HL-60 (cell line): ENCODE measurements around the gene PDE4B.

Experiments used
- GABPA ChIP-seq: IDR thresholded peaks from 2 replicates; pipeline ENCODE4 v1.6.1; 2012; ENCODE audit warnings: low read depth
- TF ChIP-seq, protein P1 (sequence below): IDR thresholded peaks from one replicate; pipeline ENCODE4 v1.5.1; 2011; ENCODE audit warnings: low read length, control low read depth, inconsistent platforms; ENCODE audit not compliant: insufficient read depth

DNA sequence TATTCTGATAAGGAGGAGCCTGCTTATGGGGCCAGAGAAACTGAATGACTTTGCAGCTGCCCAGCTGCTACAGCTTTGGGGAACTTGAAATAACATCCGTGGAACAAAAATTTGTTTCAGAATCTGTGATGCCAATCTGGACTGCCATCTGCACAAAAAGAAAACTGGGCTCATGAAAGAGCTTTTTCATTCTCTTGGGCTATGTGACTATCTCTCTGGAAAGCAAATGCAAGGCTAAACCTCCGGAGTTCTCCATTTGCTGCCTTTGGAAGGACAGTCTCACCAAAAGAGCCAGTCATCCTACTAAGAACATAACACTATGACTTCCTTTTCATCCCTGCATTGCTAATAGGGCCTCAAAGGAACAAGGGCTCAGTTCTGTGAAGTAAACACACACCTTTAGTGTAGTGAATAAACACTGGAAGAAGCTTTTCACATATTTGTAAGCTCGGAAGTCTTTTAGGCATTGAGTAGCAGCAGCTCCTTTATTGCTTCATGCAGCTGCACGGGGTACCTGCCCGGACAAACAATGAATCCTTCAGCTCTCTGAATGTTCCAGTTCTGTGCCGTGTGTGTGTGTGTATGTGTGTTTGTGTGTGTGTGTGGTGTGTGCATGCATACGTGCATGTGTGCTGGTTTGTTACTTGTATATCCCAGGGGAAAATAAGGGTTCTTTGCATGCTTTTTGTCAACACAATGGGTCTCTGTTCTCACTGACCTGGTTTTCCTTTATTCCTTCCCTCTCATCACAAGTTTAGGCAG, 485.7 kb downstream of the PDE4B start:
- TF ChIP-seq, protein P1, sequence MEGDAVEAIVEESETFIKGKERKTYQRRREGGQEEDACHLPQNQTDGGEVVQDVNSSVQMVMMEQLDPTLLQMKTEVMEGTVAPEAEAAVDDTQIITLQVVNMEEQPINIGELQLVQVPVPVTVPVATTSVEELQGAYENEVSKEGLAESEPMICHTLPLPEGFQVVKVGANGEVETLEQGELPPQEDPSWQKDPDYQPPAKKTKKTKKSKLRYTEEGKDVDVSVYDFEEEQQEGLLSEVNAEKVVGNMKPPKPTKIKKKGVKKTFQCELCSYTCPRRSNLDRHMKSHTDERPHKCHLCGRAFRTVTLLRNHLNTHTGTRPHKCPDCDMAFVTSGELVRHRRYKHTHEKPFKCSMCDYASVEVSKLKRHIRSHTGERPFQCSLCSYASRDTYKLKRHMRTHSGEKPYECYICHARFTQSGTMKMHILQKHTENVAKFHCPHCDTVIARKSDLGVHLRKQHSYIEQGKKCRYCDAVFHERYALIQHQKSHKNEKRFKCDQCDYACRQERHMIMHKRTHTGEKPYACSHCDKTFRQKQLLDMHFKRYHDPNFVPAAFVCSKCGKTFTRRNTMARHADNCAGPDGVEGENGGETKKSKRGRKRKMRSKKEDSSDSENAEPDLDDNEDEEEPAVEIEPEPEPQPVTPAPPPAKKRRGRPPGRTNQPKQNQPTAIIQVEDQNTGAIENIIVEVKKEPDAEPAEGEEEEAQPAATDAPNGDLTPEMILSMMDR, result no peak
- no peak for TF ChIP-seq GABPA
